HCT116 (cell line): Measurements from ENCODE around the gene GRM6. TPM values are rescaled to one million over a fixed set of nuclear protein-coding genes. Genes with fewer than 3 reads are reported as not detected.

Source experiments
- ATAC-seq: fragments of 200-7000 bp; cut with Tn5 transposase; 2 replicates; pipeline ENCODE4 v1.9.1; 2020; ENCODE audit warnings: mild to moderate bottlenecking, moderate library complexity
- BruUV-seq: library from RNA; stranded (reverse); fragments of 400-500 nt; replicated peaks from 2 replicates; lab custom pipeline; 2021; lab: Mats Ljungman, UMichigan
- CTCF ChIA-PET: fragments of 300-600 bp; sonication (Branson Sonifier 250); formaldehyde crosslinking; loops from one replicate; lab custom pipeline; 2021; ENCODE audit warnings: antibody characterized with exemption; lab: Charles Lee
- POLR2A ChIA-PET: fragments of 300-600, 350-600 bp; sonication (Branson Sonifier 250); formaldehyde crosslinking; loops from one replicate; lab custom pipeline; 2021; ENCODE audit warnings: antibody characterized with exemption; lab: Charles Lee
- RAD21 ChIA-PET, 2 experiments: fragments of 300-600 bp; sonication (Branson Sonifier 250); formaldehyde crosslinking; loops; one replicate each; lab custom pipeline; 2023; ENCODE audit warnings: low total read pairs in 2 of 2; ENCODE audit not compliant: uncharacterized antibody in 2 of 2, unreplicated experiment in 2 of 2, low non-redundant PET in 1 of 2; lab: Charles Lee
- DNase-seq: peaks from one replicate; pipeline ENCODE4 v3.0.0-alpha.2; 2010; ENCODE audit warnings: low read depth, low spot score
- H2AFZ ChIP-seq: fragments of 200-600 bp; shearing (Covaris generic), sonication (generic); 2 replicates; pipeline ENCODE4 v1.6.1; 2017; ENCODE audit warnings: low read depth, mixed run types, mixed read lengths, antibody characterized with exemption, low read length; ENCODE audit not compliant: poor library complexity, severe bottlenecking
- H3K27ac ChIP-seq: 2 replicates; pipeline ENCODE4 v1.5.1; 2012; ENCODE audit warnings: low read depth, low read length
- H3K27me3 ChIP-seq: fragments of 200-600 bp; sonication (generic); 2 replicates; pipeline ENCODE4 v1.6.1; 2016; ENCODE audit warnings: mixed run types, low read length, mixed read lengths; ENCODE audit not compliant: insufficient read depth
- H3K36me3 ChIP-seq, 2 experiments: fragments of 200-500 bp in 1 of 2; fragments of 200-600 bp in 1 of 2; sonication (Bioruptor generic) in 1 of 2; sonication (generic) in 1 of 2; 2 replicates each; pipeline versions ENCODE4 v1.5.1 to v1.6.1; 2014 to 2016; ENCODE audit warnings: low read length in 2 of 2, inconsistent platforms in 1 of 2, mixed read lengths in 1 of 2, mixed run types in 1 of 2; ENCODE audit not compliant: insufficient read depth in 2 of 2, control insufficient read depth in 1 of 2
- H3K4me1 ChIP-seq, 2 experiments: fragments of 200-600 bp in 1 of 2; sonication (generic) in 1 of 2; 2 replicates each; pipeline versions ENCODE4 v1.5.1 to v1.6.1; 2012 to 2017; ENCODE audit warnings: low read length in 2 of 2, inconsistent platforms in 1 of 2, mild to moderate bottlenecking in 1 of 2, mixed read lengths in 1 of 2, mixed run types in 1 of 2, moderate library complexity in 1 of 2; ENCODE audit not compliant: insufficient read depth in 2 of 2, control insufficient read depth in 1 of 2
- H3K4me2 ChIP-seq: fragments of 200-600 bp; sonication (generic); 2 replicates; pipeline ENCODE4 v1.6.1; 2017; ENCODE audit warnings: mixed run types, low read length, mixed read lengths
- H3K4me3 ChIP-seq, 2 experiments: fragments of 200-600 bp in 1 of 2; sonication (generic) in 1 of 2; replicated peaks in 1 of 2; 2 replicates each; pipeline ENCODE4 v1.5.1; 2011 to 2016; ENCODE audit warnings: low read length in 2 of 2, control low read depth in 1 of 2, low read depth in 1 of 2, mild to moderate bottlenecking in 1 of 2, mixed read lengths in 1 of 2, mixed run types in 1 of 2
- H3K79me2 ChIP-seq: fragments of 200-600 bp; sonication (generic); 2 replicates; pipeline ENCODE4 v1.6.1; 2017; ENCODE audit warnings: mild to moderate bottlenecking, mixed run types, low read length, moderate library complexity, mixed read lengths; ENCODE audit not compliant: insufficient read depth
- H3K9ac ChIP-seq: fragments of 200-600 bp; sonication (generic); 2 replicates; pipeline ENCODE4 v1.6.1; 2016; ENCODE audit warnings: low read length, mixed read lengths
- H3K9me2 ChIP-seq: fragments of 200-600 bp; sonication (generic), shearing (Covaris generic); 2 replicates; pipeline ENCODE4 v1.6.1; 2017; ENCODE audit warnings: mixed run types, mild to moderate bottlenecking, moderate library complexity; ENCODE audit not compliant: insufficient read depth
- H3K9me3 ChIP-seq, 2 experiments: fragments of 200-500 bp in 1 of 2; fragments of 200-600 bp in 1 of 2; sonication (Bioruptor generic) in 1 of 2; sonication (generic) in 1 of 2; 2 replicates each; pipeline ENCODE4 v1.6.1; 2014 to 2017; ENCODE audit warnings: low read length in 2 of 2, mixed read lengths in 2 of 2, inconsistent platforms in 1 of 2, low read depth in 1 of 2, mild to moderate bottlenecking in 1 of 2, mixed run types in 1 of 2, moderate library complexity in 1 of 2; ENCODE audit not compliant: control insufficient read depth in 1 of 2, insufficient read depth in 1 of 2
- H4K20me1 ChIP-seq: fragments of 200-600 bp; sonication (generic), shearing (Covaris generic); 2 replicates; pipeline ENCODE4 v1.6.1; 2017; ENCODE audit warnings: mixed run types, mild to moderate bottlenecking, moderate library complexity; ENCODE audit not compliant: insufficient read depth
- EZH2 ChIP-seq: fragments of 200-600 bp; sonication (generic); IDR thresholded peaks from 2 replicates; pipeline ENCODE4 v1.6.1; 2017; ENCODE audit warnings: antibody characterized with exemption, mixed run types
- EZH2phosphoT487 ChIP-seq: fragments of 200-600 bp; IDR thresholded peaks from 2 replicates; pipeline ENCODE4 v1.6.1; 2018; ENCODE audit warnings: antibody characterized with exemption, borderline replicate concordance
- POLR2A ChIP-seq: IDR thresholded peaks from 2 replicates; pipeline ENCODE4 v1.7.0; 2011; ENCODE audit warnings: borderline replicate concordance; ENCODE audit not compliant: insufficient read depth, insufficient read length; ENCODE audit errors: extremely low read depth
- SP1 ChIP-seq: IDR thresholded peaks from 2 replicates; pipeline ENCODE4 v1.6.1; 2012; ENCODE audit warnings: low read depth
- ZFX ChIP-seq: fragments of 450-650 bp; IDR thresholded peaks from 2 replicates; pipeline ENCODE4 v1.6.1; 2017
- intact Hi-C: fragments of 100-400 bp; cut with micrococcal nuclease; formaldehyde crosslinking; loops from 2 replicates; pipeline ENCODE4 v1.10.0; 2022
- total RNA-seq: library from RNA; stranded (reverse); gene quantifications from one replicate; pipeline ENCODE4 v1.2.1, GENCODE V29; 2021; ENCODE audit not compliant: unreplicated experiment
- TF ChIP-seq, protein P1 (sequence below): IDR thresholded peaks from 2 replicates; pipeline ENCODE4 v1.6.1; 2012; ENCODE audit warnings: low read depth
- TF ChIP-seq, protein P2 (sequence below): IDR thresholded peaks from 2 replicates; pipeline ENCODE4 v1.6.1; 2011; ENCODE audit warnings: mild to moderate bottlenecking, low read length, moderate library complexity; ENCODE audit not compliant: insufficient replicate concordance; ENCODE audit errors: extremely low read depth
- TF ChIP-seq, protein P3 (sequence below), 3 experiments: fragments of 200-600 bp in 1 of 3; sonication (generic) in 1 of 3; IDR thresholded peaks in 2 of 3; conservative IDR thresholded peaks in 1 of 3; 2 replicates each; pipeline ENCODE4 v1.5.1; 2012 to 2017; ENCODE audit warnings: low read depth in 2 of 3, low read length in 2 of 3, antibody characterized with exemption in 1 of 3, borderline replicate concordance in 1 of 3, control low read depth in 1 of 3, mild to moderate bottlenecking in 1 of 3, mixed read lengths in 1 of 3, mixed run types in 1 of 3, moderate library complexity in 1 of 3; ENCODE audit not compliant: insufficient read depth in 1 of 3

Gene GRM6
- total RNA-seq, 1 experiment from 2014 or later = not detected

DNA sequence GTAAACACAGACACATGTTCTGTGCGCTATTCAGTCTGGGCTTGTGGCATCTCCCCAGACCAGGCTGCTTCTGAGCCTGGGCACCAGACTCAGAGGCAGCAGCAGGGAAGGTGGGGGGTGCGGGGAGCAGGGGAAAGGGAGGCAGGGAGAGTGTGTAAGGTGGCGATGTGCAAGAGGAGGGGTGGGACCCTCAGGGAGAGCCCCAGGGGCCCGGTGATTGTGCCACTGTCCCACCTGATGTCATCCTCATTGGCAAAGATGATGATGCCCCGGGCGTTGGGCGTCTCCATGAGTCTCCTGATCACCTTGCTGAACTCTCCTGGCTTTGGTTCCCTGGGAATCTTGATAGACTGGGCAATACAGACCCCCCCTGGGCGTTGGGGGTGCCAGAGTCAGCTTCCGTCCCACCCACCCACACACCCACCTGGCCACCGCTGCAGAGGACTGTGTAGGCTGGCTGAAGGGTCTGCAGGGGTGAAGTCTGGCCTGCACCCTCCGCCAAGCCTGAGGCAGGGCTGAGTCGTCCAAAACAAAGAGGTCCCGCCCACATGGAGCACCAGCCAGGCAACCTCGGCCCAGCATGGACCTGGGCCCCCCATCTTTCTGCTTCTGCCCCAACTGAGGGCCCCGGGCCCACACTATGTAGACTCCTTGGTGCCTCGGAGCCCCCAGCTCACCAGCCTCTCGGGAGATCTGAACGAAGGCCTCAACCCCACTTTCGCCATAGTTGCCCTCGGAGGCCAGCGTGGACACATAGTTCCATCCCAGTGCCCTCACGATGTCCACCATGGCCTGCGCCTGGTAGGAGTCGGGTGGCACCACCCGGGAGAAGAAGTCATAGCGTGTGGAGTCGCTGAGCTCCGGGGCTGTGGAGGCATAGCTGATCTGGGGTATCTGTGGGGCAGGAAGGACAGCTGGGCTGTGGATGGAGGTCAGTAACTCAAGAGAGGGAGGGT lies 3.7 kb downstream of the GRM6 start (continued):
- TF ChIP-seq, protein P1, sequence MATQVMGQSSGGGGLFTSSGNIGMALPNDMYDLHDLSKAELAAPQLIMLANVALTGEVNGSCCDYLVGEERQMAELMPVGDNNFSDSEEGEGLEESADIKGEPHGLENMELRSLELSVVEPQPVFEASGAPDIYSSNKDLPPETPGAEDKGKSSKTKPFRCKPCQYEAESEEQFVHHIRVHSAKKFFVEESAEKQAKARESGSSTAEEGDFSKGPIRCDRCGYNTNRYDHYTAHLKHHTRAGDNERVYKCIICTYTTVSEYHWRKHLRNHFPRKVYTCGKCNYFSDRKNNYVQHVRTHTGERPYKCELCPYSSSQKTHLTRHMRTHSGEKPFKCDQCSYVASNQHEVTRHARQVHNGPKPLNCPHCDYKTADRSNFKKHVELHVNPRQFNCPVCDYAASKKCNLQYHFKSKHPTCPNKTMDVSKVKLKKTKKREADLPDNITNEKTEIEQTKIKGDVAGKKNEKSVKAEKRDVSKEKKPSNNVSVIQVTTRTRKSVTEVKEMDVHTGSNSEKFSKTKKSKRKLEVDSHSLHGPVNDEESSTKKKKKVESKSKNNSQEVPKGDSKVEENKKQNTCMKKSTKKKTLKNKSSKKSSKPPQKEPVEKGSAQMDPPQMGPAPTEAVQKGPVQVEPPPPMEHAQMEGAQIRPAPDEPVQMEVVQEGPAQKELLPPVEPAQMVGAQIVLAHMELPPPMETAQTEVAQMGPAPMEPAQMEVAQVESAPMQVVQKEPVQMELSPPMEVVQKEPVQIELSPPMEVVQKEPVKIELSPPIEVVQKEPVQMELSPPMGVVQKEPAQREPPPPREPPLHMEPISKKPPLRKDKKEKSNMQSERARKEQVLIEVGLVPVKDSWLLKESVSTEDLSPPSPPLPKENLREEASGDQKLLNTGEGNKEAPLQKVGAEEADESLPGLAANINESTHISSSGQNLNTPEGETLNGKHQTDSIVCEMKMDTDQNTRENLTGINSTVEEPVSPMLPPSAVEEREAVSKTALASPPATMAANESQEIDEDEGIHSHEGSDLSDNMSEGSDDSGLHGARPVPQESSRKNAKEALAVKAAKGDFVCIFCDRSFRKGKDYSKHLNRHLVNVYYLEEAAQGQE = no peak
- no peak for TF ChIP-seq ZFX
- no peak for TF ChIP-seq POLR2A
- no peak for TF ChIP-seq EZH2phosphoT487
- TF ChIP-seq EZH2 = no peak

GRCh38 chr5:178990491-178990890 lies 4.6 kb downstream of the GRM6 start:
- no peak for ATAC-seq
- H3K4me1 ChIP-seq = no peaks in the 10 kb centered on the region
- H3K9ac ChIP-seq = no peak overlapping the region
- no peak overlapping the region for H3K27ac ChIP-seq
- H3K9me2 ChIP-seq = no peaks in the 10 kb centered on the region
- ChIA-PET CTCF (no interaction called here), POLR2A (no interaction called here), RAD21 (no interaction called here)
- H3K27me3 ChIP-seq = no peaks in the 10 kb centered on the region
- intact Hi-C loops = no loop called here
- no peak overlapping the region for H3K4me2 ChIP-seq
- no peak overlapping the region for H2AFZ ChIP-seq
- H3K79me2 ChIP-seq = no peaks in the 10 kb centered on the region
- no TSS peak for BruUV-seq
- no peak for DNase-seq
- H3K36me3 ChIP-seq = no peaks in the 10 kb centered on the region
- TF ChIP-seq EZH2 (no peak), SP1 (no peak), POLR2A (no peak), EZH2phosphoT487 (no peak)
- TF ChIP-seq, protein P2, sequence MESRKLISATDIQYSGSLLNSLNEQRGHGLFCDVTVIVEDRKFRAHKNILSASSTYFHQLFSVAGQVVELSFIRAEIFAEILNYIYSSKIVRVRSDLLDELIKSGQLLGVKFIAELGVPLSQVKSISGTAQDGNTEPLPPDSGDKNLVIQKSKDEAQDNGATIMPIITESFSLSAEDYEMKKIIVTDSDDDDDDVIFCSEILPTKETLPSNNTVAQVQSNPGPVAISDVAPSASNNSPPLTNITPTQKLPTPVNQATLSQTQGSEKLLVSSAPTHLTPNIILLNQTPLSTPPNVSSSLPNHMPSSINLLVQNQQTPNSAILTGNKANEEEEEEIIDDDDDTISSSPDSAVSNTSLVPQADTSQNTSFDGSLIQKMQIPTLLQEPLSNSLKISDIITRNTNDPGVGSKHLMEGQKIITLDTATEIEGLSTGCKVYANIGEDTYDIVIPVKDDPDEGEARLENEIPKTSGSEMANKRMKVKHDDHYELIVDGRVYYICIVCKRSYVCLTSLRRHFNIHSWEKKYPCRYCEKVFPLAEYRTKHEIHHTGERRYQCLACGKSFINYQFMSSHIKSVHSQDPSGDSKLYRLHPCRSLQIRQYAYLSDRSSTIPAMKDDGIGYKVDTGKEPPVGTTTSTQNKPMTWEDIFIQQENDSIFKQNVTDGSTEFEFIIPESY = no peak
- TF ChIP-seq, protein P3, sequence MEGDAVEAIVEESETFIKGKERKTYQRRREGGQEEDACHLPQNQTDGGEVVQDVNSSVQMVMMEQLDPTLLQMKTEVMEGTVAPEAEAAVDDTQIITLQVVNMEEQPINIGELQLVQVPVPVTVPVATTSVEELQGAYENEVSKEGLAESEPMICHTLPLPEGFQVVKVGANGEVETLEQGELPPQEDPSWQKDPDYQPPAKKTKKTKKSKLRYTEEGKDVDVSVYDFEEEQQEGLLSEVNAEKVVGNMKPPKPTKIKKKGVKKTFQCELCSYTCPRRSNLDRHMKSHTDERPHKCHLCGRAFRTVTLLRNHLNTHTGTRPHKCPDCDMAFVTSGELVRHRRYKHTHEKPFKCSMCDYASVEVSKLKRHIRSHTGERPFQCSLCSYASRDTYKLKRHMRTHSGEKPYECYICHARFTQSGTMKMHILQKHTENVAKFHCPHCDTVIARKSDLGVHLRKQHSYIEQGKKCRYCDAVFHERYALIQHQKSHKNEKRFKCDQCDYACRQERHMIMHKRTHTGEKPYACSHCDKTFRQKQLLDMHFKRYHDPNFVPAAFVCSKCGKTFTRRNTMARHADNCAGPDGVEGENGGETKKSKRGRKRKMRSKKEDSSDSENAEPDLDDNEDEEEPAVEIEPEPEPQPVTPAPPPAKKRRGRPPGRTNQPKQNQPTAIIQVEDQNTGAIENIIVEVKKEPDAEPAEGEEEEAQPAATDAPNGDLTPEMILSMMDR (IDR thresholded peaks at IDR 0.05 in 2 of 3, conservative IDR thresholded peaks at IDR 0.05 in 1 of 3; ENCODE audit: borderline replicate concordance in 1 of 3, insufficient read depth in 1 of 3, low read depth in 2 of 3, low read length in 2 of 3) = no peak
- TF ChIP-seq, all 23 proteins: peak for 0
- Histone ChIP-seq H4K20me1 (no peaks in the 10 kb centered on the region), H3K9me3 (peaks cover 0 to 8% of the 10 kb centered on the region in 2 experiments; a peak in 2 of 4 replicates), H3K4me3 (no peak overlapping the region)
